Fibroblast of pulmonary artery (primary cell): Measurements from ENCODE around the gene FATE1.

ENCODE experiments used
- DNase-seq: peaks from one replicate; pipeline ENCODE4 v3.0.0-alpha.2; 2010; ENCODE audit warnings: low read depth
- H3K4me3 ChIP-seq: replicated peaks from 2 replicates; pipeline ENCODE4 v1.5.1; 2011; ENCODE audit warnings: low read depth, mild to moderate bottlenecking, control low read depth, low read length, moderate library complexity
- TF ChIP-seq, protein P1 (sequence below): IDR thresholded peaks from 2 replicates; pipeline ENCODE4 v1.5.1; 2011; ENCODE audit warnings: mild to moderate bottlenecking, control low read depth, low read length, inconsistent platforms; ENCODE audit errors: missing control alignments

FATE1 gene

DNA sequence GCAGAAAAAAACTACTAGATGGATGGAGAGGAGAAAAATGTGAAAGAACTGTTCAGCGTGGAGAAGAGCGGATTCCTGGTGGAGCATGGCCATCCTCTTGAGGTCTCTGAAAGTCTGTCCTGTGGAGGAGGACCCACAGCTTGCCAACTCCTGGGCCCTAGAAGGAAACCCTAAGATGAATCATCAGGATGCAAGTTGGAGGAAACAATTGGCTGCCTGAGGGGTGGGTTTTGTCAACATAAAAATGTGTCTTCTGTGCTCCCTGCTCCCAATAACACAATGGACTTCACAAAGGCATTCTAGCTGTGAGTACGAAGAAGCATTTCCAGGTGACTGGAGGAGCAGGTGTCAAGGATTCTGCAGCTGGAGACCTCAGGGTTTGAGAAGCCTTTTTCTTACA, 55.9 kb downstream of the FATE1 start:
- TF ChIP-seq, protein P1, sequence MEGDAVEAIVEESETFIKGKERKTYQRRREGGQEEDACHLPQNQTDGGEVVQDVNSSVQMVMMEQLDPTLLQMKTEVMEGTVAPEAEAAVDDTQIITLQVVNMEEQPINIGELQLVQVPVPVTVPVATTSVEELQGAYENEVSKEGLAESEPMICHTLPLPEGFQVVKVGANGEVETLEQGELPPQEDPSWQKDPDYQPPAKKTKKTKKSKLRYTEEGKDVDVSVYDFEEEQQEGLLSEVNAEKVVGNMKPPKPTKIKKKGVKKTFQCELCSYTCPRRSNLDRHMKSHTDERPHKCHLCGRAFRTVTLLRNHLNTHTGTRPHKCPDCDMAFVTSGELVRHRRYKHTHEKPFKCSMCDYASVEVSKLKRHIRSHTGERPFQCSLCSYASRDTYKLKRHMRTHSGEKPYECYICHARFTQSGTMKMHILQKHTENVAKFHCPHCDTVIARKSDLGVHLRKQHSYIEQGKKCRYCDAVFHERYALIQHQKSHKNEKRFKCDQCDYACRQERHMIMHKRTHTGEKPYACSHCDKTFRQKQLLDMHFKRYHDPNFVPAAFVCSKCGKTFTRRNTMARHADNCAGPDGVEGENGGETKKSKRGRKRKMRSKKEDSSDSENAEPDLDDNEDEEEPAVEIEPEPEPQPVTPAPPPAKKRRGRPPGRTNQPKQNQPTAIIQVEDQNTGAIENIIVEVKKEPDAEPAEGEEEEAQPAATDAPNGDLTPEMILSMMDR, result no peak
- no peak overlapping the region for H3K4me3 ChIP-seq
- no peak for DNase-seq
